AG10803 (cell line): ENCODE results near the gene ASIC4.
A peak's percentile ranks its signal among the peaks of the same experiment; 100 is the strongest.

ENCODE experiments used
- DNase-seq: peaks from one replicate; pipeline ENCODE4 v3.0.0; 2010; ENCODE audit warnings: low read depth
- H3K4me3 ChIP-seq: 2 replicates; pipeline ENCODE4 v1.5.1; 2011; ENCODE audit warnings: mild to moderate bottlenecking, low read length, control low read depth
- CTCF ChIP-seq: conservative IDR thresholded peaks from 2 replicates; pipeline ENCODE4 v1.5.1; 2011; ENCODE audit warnings: mild to moderate bottlenecking, low read length, control low read depth, inconsistent platforms

ASIC4 gene

DNA sequence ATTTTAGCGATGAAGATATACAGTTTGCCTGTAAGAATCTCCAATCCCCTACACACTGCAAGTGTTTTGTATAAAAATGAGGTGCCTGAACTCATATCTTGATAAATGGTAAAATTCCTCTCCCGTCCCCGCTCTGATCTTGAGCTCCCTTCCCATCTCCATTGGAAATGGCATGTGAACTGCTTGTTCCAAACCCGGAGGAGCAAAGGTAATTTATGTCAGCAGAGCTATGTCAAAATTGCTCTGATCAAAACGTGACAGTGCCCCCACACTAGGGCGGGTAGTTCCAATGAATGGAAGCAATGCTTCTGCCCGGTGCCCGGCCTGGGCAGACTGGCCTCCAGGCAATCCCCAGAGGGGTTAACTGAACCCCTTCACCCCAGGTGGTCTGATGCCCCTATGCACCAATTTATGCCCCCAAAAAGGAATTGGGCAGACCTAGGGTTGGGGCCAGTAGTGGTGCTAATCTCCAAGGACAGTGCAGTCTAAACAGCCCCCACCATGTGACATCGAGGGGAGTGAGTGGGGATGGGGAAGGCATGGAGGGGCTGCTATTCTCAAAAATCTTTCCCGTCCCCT, 19.2 kb upstream of the ASIC4 start:
- DNase-seq: no peak
- TF ChIP-seq CTCF: no peak
- no peak overlapping the region for H3K4me3 ChIP-seq

DNA sequence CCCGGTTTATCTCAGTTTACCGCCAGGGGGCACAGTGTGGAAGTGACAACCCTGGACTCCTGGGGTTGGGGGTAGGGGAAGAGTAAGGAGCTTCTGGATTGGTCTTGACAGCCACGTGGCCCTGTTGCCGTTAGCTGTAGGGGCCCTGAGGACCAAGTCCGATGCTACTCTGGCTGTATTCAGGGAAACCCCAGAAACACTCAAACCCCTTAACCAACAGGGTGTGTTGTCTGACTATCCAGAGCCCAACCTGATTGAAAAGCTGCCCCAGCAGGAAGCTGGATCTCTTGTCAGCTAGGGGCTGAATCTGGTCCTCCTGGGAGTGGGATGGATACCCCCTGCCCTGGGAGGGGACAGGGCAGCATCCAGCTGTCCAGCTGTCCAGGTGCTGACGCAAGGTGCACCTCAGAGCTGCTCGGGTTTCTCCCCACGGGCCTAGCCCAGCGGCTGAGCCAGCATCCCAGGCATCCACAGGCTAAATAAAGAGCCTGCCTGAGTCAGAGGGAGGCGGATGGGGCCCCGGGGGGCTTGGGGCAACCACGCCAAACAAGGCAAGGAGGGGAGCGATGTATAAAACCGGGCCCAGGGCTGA, 18.7 kb upstream of the ASIC4 start:
- TF ChIP-seq CTCF: peak; percentile 66
- peak; percentile 70 for DNase-seq
- no peak overlapping the region for H3K4me3 ChIP-seq

DNA sequence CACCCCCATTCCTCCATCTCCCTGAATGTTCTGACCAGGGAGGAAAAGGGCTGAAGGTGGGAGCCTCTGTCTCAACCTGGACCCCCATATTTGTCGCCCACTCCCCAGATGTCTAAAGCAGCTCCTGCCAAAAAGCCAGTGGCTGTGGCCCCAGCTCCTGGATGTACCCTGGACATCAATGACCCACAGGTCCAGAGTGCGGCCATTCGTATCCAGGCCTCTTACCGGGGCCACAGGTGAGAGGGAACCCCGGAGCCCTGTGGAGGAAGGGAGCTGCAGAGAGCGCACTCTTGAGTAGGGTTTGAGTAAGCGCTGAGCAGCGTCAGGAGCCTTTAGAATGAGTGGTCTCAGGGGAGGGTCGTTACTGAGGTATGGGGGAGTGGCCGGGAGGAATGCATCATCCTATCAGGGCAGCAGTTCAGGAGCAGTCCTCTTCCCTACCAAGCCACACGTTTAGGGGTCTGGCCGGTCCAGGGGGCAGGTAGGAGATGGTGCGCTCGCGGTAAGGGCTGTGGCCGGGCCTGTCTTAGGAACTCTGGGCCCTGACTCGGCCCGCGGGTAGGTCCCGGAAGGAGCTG, 17.9 kb upstream of the ASIC4 start:
- no peak for DNase-seq
- no peak overlapping the region for H3K4me3 ChIP-seq

GRCh38 chr2:219496825-219497494, 17.3 kb upstream of the ASIC4 start:
- DNase-seq: no peak
- TF ChIP-seq CTCF: no peak
- no peak overlapping the region for H3K4me3 ChIP-seq

More for the DNA sequence above, 17.9 kb upstream of the ASIC4 start:
- TF ChIP-seq CTCF: no peak

DNA sequence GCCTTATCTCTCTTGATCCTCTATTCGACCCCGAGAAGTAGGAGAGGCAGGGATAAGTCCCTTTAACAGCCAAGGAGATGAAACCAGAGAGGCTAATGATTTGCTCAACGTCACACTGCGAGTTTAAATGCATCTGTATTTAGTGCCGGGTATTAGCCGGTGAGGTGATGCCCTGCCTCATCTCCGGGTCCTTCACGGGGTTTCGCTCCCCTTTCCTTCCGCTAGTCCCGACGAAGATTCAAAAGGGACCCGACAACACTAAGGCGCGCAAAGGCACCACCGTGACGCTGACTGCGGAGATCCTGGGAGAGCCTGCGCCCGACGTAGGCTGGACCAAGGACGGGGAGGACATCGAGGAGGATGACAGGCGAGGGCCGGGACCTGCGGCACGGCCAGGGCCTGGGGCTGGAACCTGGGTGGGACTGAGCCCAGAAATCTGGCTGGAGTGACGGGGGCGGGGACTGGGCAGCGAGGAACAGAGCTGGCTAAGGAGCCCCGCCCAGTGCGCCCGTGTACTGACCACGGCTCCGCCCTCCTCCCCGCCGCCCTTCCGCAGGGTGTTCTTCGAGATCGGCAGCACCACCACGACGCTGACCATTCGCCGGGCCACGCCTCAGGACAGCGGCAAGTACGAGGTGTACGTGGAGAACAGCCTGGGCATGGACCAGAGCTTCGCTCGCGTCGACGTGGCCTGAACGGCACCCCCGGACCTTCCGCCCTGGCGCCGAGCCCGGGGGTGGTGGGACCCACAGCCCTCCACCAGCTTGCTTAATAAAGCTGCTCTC, 16.6 kb upstream of the ASIC4 start:
- peak overlapping the region; percentile 83 for H3K4me3 ChIP-seq
- DNase-seq: peak; percentile 84
- TF ChIP-seq CTCF: no peak

GRCh38 chr2:219498280-219499057, 15.8 kb upstream of the ASIC4 start, which contains the start of gene GMPPA:
Gene GMPPA (plus strand): TSS chr2:219498891. CDS start chr2:219499976, 1,085 bp downstream.
- peak; percentile 99 for DNase-seq
- peak within 1 kb of the TSS; percentile 89 for H3K4me3 ChIP-seq
- TF ChIP-seq CTCF: no peak
